Esophagus squamous epithelium (tissue), 5 donors: ENCODE results near the gene EFNA1. TPM values are rescaled to one million over a fixed set of nuclear protein-coding genes. Genes with fewer than 3 reads are reported as not detected.

Source experiments
- DNase-seq: peaks from one replicate; lab custom pipeline; 2025; lab: John Stamatoyannopoulos, UW
- H3K27ac ChIP-seq, 4 donors: fragments of 200-600 bp; sonication (generic); one replicate each; pipeline ENCODE4 v1.5.1; 2016 to 2019; ENCODE audit warnings: mild to moderate bottlenecking in 1 of 4
- H3K27me3 ChIP-seq, 4 donors: fragments of 200-600 bp; sonication (generic); 1 replicate in 3 of 4; 2 replicates in 1 of 4; pipeline versions ENCODE4 v1.5.1 to v1.6.0; 2017 to 2021; ENCODE audit warnings: antibody characterized with exemption in 1 of 4
- H3K36me3 ChIP-seq, 3 donors: fragments of 200-600 bp; sonication (generic); one replicate each; pipeline ENCODE4 v1.5.1; 2016 to 2019
- H3K4me1 ChIP-seq, 3 donors: fragments of 200-600 bp; sonication (generic); one replicate each; pipeline ENCODE4 v1.5.1; 2017 to 2019
- H3K4me3 ChIP-seq, 4 donors: fragments of 200-600 bp; sonication (generic); 1 replicate in 3 of 4; 2 replicates in 1 of 4; pipeline ENCODE4 v1.5.1; 2016 to 2019; ENCODE audit warnings: mild to moderate bottlenecking in 2 of 4, moderate library complexity in 1 of 4
- H3K9me3 ChIP-seq, 3 donors: fragments of 200-600 bp; sonication (generic); one replicate each; pipeline ENCODE4 v1.5.1; 2016 to 2019
- CTCF ChIP-seq, 6 experiments: fragments of 450-650 bp in 4 of 6; fragments of 200-600 bp in 2 of 6; sonication (generic) in 2 of 6; IDR thresholded peaks; one replicate each; pipeline ENCODE4 v1.5.1; 2016 to 2019; ENCODE audit warnings: antibody characterized with exemption in 6 of 6, mild to moderate bottlenecking in 4 of 6, moderate library complexity in 4 of 6
- POLR2A ChIP-seq, 4 donors: fragments of 450-650 bp; IDR thresholded peaks; one replicate each; pipeline ENCODE4 v1.6.1; 2017; ENCODE audit warnings: antibody characterized with exemption in 4 of 4, mild to moderate bottlenecking in 4 of 4, moderate library complexity in 3 of 4
- WGBS, 2 donors: methylation state at CpG; one replicate each; pipeline ENCODE4 v1.1.5; 2018; 5-methylcytosine and 5-hydroxymethylcytosine counted together
- intact Hi-C: fragments of 100-400 bp; cut with DNase I; formaldehyde crosslinking; loops from one replicate; pipeline ENCODE4 v1.15.0; 2022
- total RNA-seq, 4 donors: library from RNA; depleted of rRNA; stranded (reverse); fragments of >200 nt; gene quantifications; one replicate each; pipeline ENCODE4 v1.1.0, GENCODE V29; 2016
- donor health status: DM: yes; HTN: yes; CAD: no.

The EFNA1 gene
- total RNA-seq, 4 donors from 2014 or later: 30.2 to 42.9 (median 31.0) TPM

- no peaks in the 10 kb centered on the region for H3K9me3 ChIP-seq
- intact Hi-C loops: no loop called here
- peaks cover 0 to 1% (median 0%) of the 10 kb centered on the region in 3 donors for H3K36me3 ChIP-seq
- H3K27me3 ChIP-seq: peaks cover 0 to 27% (median 0%) of the 10 kb centered on the region in 4 donors
- TF ChIP-seq POLR2A (IDR thresholded peaks at IDR 0.05): no peak
- no peak for TF ChIP-seq CTCF (IDR thresholded peaks at IDR 0.05)
- peaks cover 25 to 61% (median 28%) of the 10 kb centered on the region in 3 donors for H3K4me1 ChIP-seq
- no peak overlapping the region for H3K27ac ChIP-seq
- no peak overlapping the region for H3K4me3 ChIP-seq
- no peak for DNase-seq
- WGBS, 2 donors: 57 to 92% methylated on average over 1 to 4 of the region's 9 CpGs
Measured at GRCh38 chr1:155175927-155176371, 48.3 kb downstream of the EFNA1 start.

GRCh38 chr1:155176544-155177071 is 48.9 kb downstream of the EFNA1 start:
- no peak for DNase-seq
- TF ChIP-seq POLR2A (IDR thresholded peaks at IDR 0.05): no peak
- peak; percentile 90 to 97 (median 94) for TF ChIP-seq CTCF (IDR thresholded peaks at IDR 0.05)
- H3K27ac ChIP-seq: peak overlapping the region; percentile 47 to 73 (median 70)
- no peak overlapping the region for H3K4me3 ChIP-seq
- peaks cover 25 to 60% (median 28%) of the 10 kb centered on the region in 3 donors for H3K4me1 ChIP-seq
- H3K27me3 ChIP-seq: peaks cover 0 to 27% (median 0%) of the 10 kb centered on the region in 4 donors
- intact Hi-C loops: no loop called here
- H3K9me3 ChIP-seq: no peaks in the 10 kb centered on the region
- H3K36me3 ChIP-seq: no peaks in the 10 kb centered on the region
- 58 to 59% methylated on average over 8 of the region's 8 CpGs for WGBS, 2 donors

GRCh38 chr1:155177192-155177917 is 49.7 kb downstream of the EFNA1 start:
- DNase-seq: no peak
- intact Hi-C loops: no loop called here
- TF ChIP-seq POLR2A (IDR thresholded peaks at IDR 0.05) (no peak), CTCF (IDR thresholded peaks at IDR 0.05) (no peak)
- peaks cover 23 to 52% (median 25%) of the 10 kb centered on the region in 3 donors for H3K4me1 ChIP-seq
- no peak overlapping the region for H3K4me3 ChIP-seq
- no peaks in the 10 kb centered on the region for H3K36me3 ChIP-seq
- H3K27ac ChIP-seq: peak overlapping the region; percentile 47 to 73 (median 70)
- 58 to 60% methylated on average over 6 to 8 of the region's 11 CpGs for WGBS, 2 donors
- no peaks in the 10 kb centered on the region for H3K9me3 ChIP-seq
- peaks cover 0 to 27% (median 0%) of the 10 kb centered on the region in 4 donors for H3K27me3 ChIP-seq

- Histone ChIP-seq H3K27me3 (peaks cover 0 to 27% (median 0%) of the 10 kb centered on the region in 4 donors), H3K36me3 (no peaks in the 10 kb centered on the region), H3K27ac (peak overlapping the region in 3 of 4 donors; percentile 39 to 73 (median 73)), H3K4me3 (no peak overlapping the region), H3K4me1 (peaks cover 22 to 48% (median 25%) of the 10 kb centered on the region in 3 donors), H3K9me3 (no peaks in the 10 kb centered on the region)
- TF ChIP-seq CTCF (IDR thresholded peaks at IDR 0.05): no peak
- TF ChIP-seq POLR2A (IDR thresholded peaks at IDR 0.05): no peak
- no CpG with 5 or more reads among the region's 9 CpGs for WGBS, 2 donors
- DNase-seq: no peak
- intact Hi-C loops: no loop called here
Measured at GRCh38 chr1:155177918-155178281, 50.2 kb downstream of the EFNA1 start.
